SHP77 (cell line): Measurements from ENCODE around the gene CDK9.
"Not testable (repeated sequence)": the region's sequence is repeated elsewhere in the genome, so short reads cannot be mapped to it uniquely, and the experiment has no call there.

ENCODE experiments used
- DNase-seq, 2 experiments: peaks; one replicate each; lab custom pipeline; 2025; lab: John Stamatoyannopoulos, UW

Gene CDK9

GRCh38 chr9:127780126-127780885 lies 5.5 kb upstream of the CDK9 start:
- no peak for DNase-seq

- DNase-seq, result not testable (repeated sequence)
Observed at GRCh38 chr9:127780909-127781308, 4.9 kb upstream of the CDK9 start.

- DNase-seq, result no peak
Observed at GRCh38 chr9:127781806-127782205, 4.0 kb upstream of the CDK9 start.

GRCh38 chr9:127783111-127784008 lies 2.5 kb upstream of the CDK9 start:
- no peak for DNase-seq

- peak; percentile 62 to 79 for DNase-seq
Observed at GRCh38 chr9:127785023-127785932, 556 bp upstream of the CDK9 start.

- DNase-seq, result no peak
Observed at GRCh38 chr9:127786773-127787104, 905 bp downstream of the CDK9 start.

GRCh38 chr9:127788337-127789011 lies 2.6 kb downstream of the CDK9 start:
- DNase-seq, result no peak

- no peak for DNase-seq
Observed at GRCh38 chr9:127789179-127789578, 3.3 kb downstream of the CDK9 start.

GRCh38 chr9:127790094-127790855 lies 4.4 kb downstream of the CDK9 start:
- DNase-seq, result no peak

- DNase-seq, result no peak
Observed at GRCh38 chr9:127791085-127791484, 5.3 kb downstream of the CDK9 start.

GRCh38 chr9:127792417-127793031 lies 6.7 kb downstream of the CDK9 start:
- no peak for DNase-seq

- no peak for DNase-seq
Observed at GRCh38 chr9:127793093-127793708, 7.4 kb downstream of the CDK9 start.

- no peak for DNase-seq
Observed at GRCh38 chr9:127794001-127794791, 8.4 kb downstream of the CDK9 start.

GRCh38 chr9:127796225-127796813 lies 10.5 kb downstream of the CDK9 start:
- DNase-seq, result peak; percentile 49 to 72

- DNase-seq, result no peak
Observed at GRCh38 chr9:127796852-127797370, 11.1 kb downstream of the CDK9 start.

- DNase-seq, result no peak
Observed at GRCh38 chr9:127801955-127802575, 16.2 kb downstream of the CDK9 start.

GRCh38 chr9:127802576-127803443 lies 17.0 kb downstream of the CDK9 start, which contains the start of gene FPGS:
Gene FPGS (plus strand): TSS chr9:127802882. CDS start chr9:127802925, 43 bp downstream.
- peak; percentile 82 to 87 for DNase-seq
